IPS-18c (cell line): ENCODE results near the gene EPAS1.

Experiments
- H3K4me3 ChIP-seq: 2 replicates; pipeline ENCODE4 v1.7.0; 2013; ENCODE audit warnings: low read depth, mild to moderate bottlenecking, low read length, moderate library complexity; ENCODE audit not compliant: insufficient read depth
- H3K9me3 ChIP-seq: one replicate; pipeline ENCODE4 v1.6.1; 2013; ENCODE audit warnings: mild to moderate bottlenecking, low read length, moderate library complexity; ENCODE audit not compliant: control insufficient read depth, insufficient read depth

EPAS1 gene

GRCh38 chr2:46420945-46421344 is 123.7 kb downstream of the EPAS1 start:
- Histone ChIP-seq H3K9me3 (peaks cover 5% of the 10 kb centered on the region), H3K4me3 (no peak overlapping the region)

GRCh38 chr2:46421361-46421760 is 124.2 kb downstream of the EPAS1 start:
- H3K4me3 ChIP-seq = no peak overlapping the region
- H3K9me3 ChIP-seq = peaks cover 5% of the 10 kb centered on the region

- H3K4me3 ChIP-seq = no peak overlapping the region
- no peaks in the 10 kb centered on the region for H3K9me3 ChIP-seq
Measured at GRCh38 chr2:46422717-46423394, 125.6 kb downstream of the EPAS1 start.

- no peak overlapping the region for H3K4me3 ChIP-seq
- H3K9me3 ChIP-seq = no peaks in the 10 kb centered on the region
Measured at GRCh38 chr2:46424937-46425336, 127.7 kb downstream of the EPAS1 start.

GRCh38 chr2:46428911-46429436 is 131.8 kb downstream of the EPAS1 start:
- Histone ChIP-seq H3K9me3 (no peaks in the 10 kb centered on the region), H3K4me3 (no peak overlapping the region)

- no peak overlapping the region for H3K4me3 ChIP-seq
Measured at GRCh38 chr2:46430413-46430812, 133.2 kb downstream of the EPAS1 start.

GRCh38 chr2:46430992-46431391 is 133.8 kb downstream of the EPAS1 start:
- no peak overlapping the region for H3K4me3 ChIP-seq
- no peaks in the 10 kb centered on the region for H3K9me3 ChIP-seq

More at GRCh38 chr2:46430413-46430812, 133.2 kb downstream of the EPAS1 start:
- no peaks in the 10 kb centered on the region for H3K9me3 ChIP-seq

- Histone ChIP-seq H3K4me3 (no peak overlapping the region), H3K9me3 (no peaks in the 10 kb centered on the region)
Measured at GRCh38 chr2:46431481-46432235, 134.5 kb downstream of the EPAS1 start.

GRCh38 chr2:46434851-46435273 is 137.7 kb downstream of the EPAS1 start:
- Histone ChIP-seq H3K4me3 (no peak overlapping the region), H3K9me3 (no peaks in the 10 kb centered on the region)

- H3K4me3 ChIP-seq = no peak overlapping the region
- no peaks in the 10 kb centered on the region for H3K9me3 ChIP-seq
Measured at GRCh38 chr2:46435353-46435752, 138.1 kb downstream of the EPAS1 start.

- no peaks in the 10 kb centered on the region for H3K9me3 ChIP-seq
- H3K4me3 ChIP-seq = no peak overlapping the region
Measured at GRCh38 chr2:46435796-46436360, 138.7 kb downstream of the EPAS1 start.
